ENCODE measurements around the gene RASAL1. TPM values are rescaled to one million over a fixed set of nuclear protein-coding genes. Genes with fewer than 3 reads are reported as not detected.
"Not testable (repeated sequence)": the region's sequence is repeated elsewhere in the genome, so short reads cannot be mapped to it uniquely, and the experiment has no call there.

RASAL1 gene
- total RNA-seq, 1 donor from 2014 or later = 0.21 TPM

GRCh38 chr12:113142173-113142885 is 6.8 kb upstream of the RASAL1 start:
- Mint-ChIP-seq H3K27me3 (ENCODE audit: unreplicated experiment) (peaks cover 5% of the 10 kb centered on the region), H3K27ac (ENCODE audit: unreplicated experiment) (no peak overlapping the region), H3K36me3 (ENCODE audit: low read depth, unreplicated experiment) (no peaks in the 10 kb centered on the region), H3K9me3 (ENCODE audit: unreplicated experiment) (no peaks in the 10 kb centered on the region), H3K4me3 (ENCODE audit: unreplicated experiment) (no peak overlapping the region), H3K4me1 (ENCODE audit: unreplicated experiment) (no peaks in the 10 kb centered on the region)
- no peak for DNase-seq (ENCODE audit: low spot score)
- TF ChIP-seq CTCF (IDR thresholded peaks at IDR 0.05; ENCODE audit: unreplicated experiment) = no peak

DNA sequence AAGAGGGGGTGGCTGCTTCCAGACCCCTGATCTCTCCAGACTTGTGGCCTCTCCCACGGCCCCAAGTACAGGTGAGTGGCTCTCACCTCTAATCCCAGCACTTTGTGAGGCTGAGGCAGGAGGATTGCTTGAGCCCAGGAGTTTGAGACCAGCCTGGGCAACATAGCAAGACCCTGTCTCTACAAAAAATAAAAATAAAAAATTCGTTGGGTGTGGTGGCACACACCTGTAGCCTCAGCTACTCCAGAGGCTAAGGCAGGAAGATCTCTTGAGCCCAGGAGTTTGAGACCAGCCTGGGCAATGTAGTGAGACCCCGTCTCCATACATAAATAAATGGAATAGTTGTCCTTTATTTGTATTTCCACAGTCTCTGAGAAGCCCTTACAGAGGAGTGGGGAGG is 6.2 kb upstream of the RASAL1 start:
- H3K9me3 Mint-ChIP-seq (ENCODE audit: unreplicated experiment); H3K4me1 Mint-ChIP-seq (ENCODE audit: unreplicated experiment); H3K27me3 Mint-ChIP-seq (ENCODE audit: unreplicated experiment); H3K27ac Mint-ChIP-seq (ENCODE audit: unreplicated experiment); DNase-seq (ENCODE audit: low spot score); H3K36me3 Mint-ChIP-seq (ENCODE audit: low read depth, unreplicated experiment); H3K4me3 Mint-ChIP-seq (ENCODE audit: unreplicated experiment): not testable (repeated sequence)

- no peak for DNase-seq (ENCODE audit: low spot score)
- no peaks in the 10 kb centered on the region for H3K9me3 Mint-ChIP-seq (ENCODE audit: unreplicated experiment)
- TF ChIP-seq CTCF (IDR thresholded peaks at IDR 0.05; ENCODE audit: unreplicated experiment) = no peak
- no peaks in the 10 kb centered on the region for H3K4me1 Mint-ChIP-seq (ENCODE audit: unreplicated experiment)
- H3K27ac Mint-ChIP-seq (ENCODE audit: unreplicated experiment) = no peak overlapping the region
- no peak overlapping the region for H3K4me3 Mint-ChIP-seq (ENCODE audit: unreplicated experiment)
- peaks cover 8% of the 10 kb centered on the region for H3K27me3 Mint-ChIP-seq (ENCODE audit: unreplicated experiment)
- no peaks in the 10 kb centered on the region for H3K36me3 Mint-ChIP-seq (ENCODE audit: low read depth, unreplicated experiment)
Observed at GRCh38 chr12:113140706-113141105, 5.1 kb upstream of the RASAL1 start.

DNA sequence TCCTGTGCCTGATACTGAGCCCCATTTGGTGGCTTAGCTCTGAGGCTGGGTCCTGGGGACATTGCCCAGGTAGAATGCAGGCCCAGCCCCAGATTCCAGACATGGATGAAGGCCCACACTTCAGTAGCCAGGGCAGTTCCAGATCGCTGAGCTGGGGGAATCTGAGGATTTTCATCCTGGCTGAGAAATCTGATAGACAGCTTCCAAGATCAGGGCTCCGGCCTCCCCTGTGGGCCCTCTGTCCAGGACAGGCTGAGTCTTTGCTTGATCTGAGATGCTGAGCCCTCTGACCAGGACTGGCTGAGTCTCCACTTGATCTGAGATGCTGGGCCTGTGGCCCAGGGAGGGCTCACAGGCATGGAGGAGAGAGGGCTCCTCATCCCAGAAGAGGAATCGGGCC is 3.3 kb upstream of the RASAL1 start:
- H3K4me3 Mint-ChIP-seq (ENCODE audit: unreplicated experiment) = no peak overlapping the region
- no peaks in the 10 kb centered on the region for H3K36me3 Mint-ChIP-seq (ENCODE audit: low read depth, unreplicated experiment)
- no peak overlapping the region for H3K27ac Mint-ChIP-seq (ENCODE audit: unreplicated experiment)
- H3K27me3 Mint-ChIP-seq (ENCODE audit: unreplicated experiment) = peaks cover 8% of the 10 kb centered on the region
- DNase-seq (ENCODE audit: low spot score) = no peak
- no peak for TF ChIP-seq CTCF (IDR thresholded peaks at IDR 0.05; ENCODE audit: unreplicated experiment)
- H3K4me1 Mint-ChIP-seq (ENCODE audit: unreplicated experiment) = no peaks in the 10 kb centered on the region
- no peaks in the 10 kb centered on the region for H3K9me3 Mint-ChIP-seq (ENCODE audit: unreplicated experiment)

- Mint-ChIP-seq H3K9me3 (ENCODE audit: unreplicated experiment) (no peaks in the 10 kb centered on the region), H3K4me1 (ENCODE audit: unreplicated experiment) (no peaks in the 10 kb centered on the region), H3K27ac (ENCODE audit: unreplicated experiment) (no peak overlapping the region), H3K27me3 (ENCODE audit: unreplicated experiment) (peaks cover 9% of the 10 kb centered on the region), H3K36me3 (ENCODE audit: low read depth, unreplicated experiment) (no peaks in the 10 kb centered on the region), H3K4me3 (ENCODE audit: unreplicated experiment) (no peak overlapping the region)
- TF ChIP-seq CTCF (IDR thresholded peaks at IDR 0.05; ENCODE audit: unreplicated experiment) = no peak
- DNase-seq (ENCODE audit: low spot score) = no peak
Observed at GRCh38 chr12:113137861-113138783, 2.6 kb upstream of the RASAL1 start.

Data from endothelial cell (in vitro differentiated cells).